ENCODE results near the gene SLC8A3. TPM values are rescaled to one million over a fixed set of nuclear protein-coding genes. Genes with fewer than 3 reads are reported as not detected.

The SLC8A3 gene
- polyA plus RNA-seq, 4 donors, result 0.32 to 0.54 (median 0.40) TPM

DNA sequence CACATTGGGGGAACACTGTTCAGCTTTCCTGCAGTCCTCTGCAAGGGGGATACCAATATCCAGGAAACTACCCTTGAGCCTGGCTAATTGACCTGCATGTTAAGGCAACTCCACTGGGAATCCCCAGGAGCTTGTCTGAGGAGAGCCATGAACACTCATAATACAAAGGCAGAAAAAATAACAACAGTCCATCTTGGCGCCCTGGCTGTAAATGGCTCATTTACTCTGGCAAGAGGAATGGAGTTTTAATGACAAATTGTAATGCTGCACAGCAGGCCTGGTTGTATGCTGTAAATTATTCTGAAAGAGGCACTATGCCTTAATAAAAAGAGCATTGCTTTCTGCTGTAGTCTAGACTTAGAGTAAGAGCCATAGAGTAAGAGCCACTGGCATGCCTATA, 58.3 kb downstream of the SLC8A3 start:
- peak in 1 of 4 donors; percentile 8 for DNase-seq (ENCODE audit: low read depth in 4 of 4, low spot score in 2 of 4)

GRCh38 chr14:70127186-70127585, 61.6 kb downstream of the SLC8A3 start:
- no peak for DNase-seq (ENCODE audit: low read depth in 4 of 4, low spot score in 2 of 4)

DNA sequence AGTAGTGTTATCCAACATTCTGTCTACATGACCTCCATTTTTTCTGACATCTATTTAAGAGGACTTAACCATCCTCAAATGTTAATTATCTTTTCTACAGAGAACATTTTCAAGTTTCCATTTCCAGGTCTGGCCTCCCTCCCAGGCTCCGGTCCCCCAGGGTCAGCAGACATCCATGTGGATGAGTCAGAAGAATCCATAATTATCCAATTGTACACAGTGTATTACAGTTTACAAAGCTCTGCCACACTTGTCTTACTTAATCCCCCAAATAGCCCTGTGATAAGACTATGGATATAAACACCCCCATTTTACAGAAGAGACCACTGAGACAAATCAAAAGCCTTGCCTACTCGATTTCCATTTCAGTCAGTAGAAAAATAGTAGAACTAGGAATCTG, 65.0 kb downstream of the SLC8A3 start:
- DNase-seq (ENCODE audit: low read depth in 4 of 4, low spot score in 2 of 4), result no peak

- DNase-seq (ENCODE audit: low read depth in 4 of 4, low spot score in 2 of 4), result no peak
Observed at GRCh38 chr14:70121521-70121920, 67.2 kb downstream of the SLC8A3 start.

GRCh38 chr14:70118064-70118463, 70.7 kb downstream of the SLC8A3 start:
- no peak for DNase-seq (ENCODE audit: low read depth in 4 of 4, low spot score in 2 of 4)

GRCh38 chr14:70116278-70116677, 72.5 kb downstream of the SLC8A3 start:
- DNase-seq (ENCODE audit: low read depth in 4 of 4, low spot score in 2 of 4), result no peak

GRCh38 chr14:70114621-70115156, 74.1 kb downstream of the SLC8A3 start:
- DNase-seq (ENCODE audit: low read depth in 4 of 4, low spot score in 2 of 4), result no peak

GRCh38 chr14:70113211-70113610, 75.5 kb downstream of the SLC8A3 start:
- no peak for DNase-seq (ENCODE audit: low read depth in 4 of 4, low spot score in 2 of 4)

DNA sequence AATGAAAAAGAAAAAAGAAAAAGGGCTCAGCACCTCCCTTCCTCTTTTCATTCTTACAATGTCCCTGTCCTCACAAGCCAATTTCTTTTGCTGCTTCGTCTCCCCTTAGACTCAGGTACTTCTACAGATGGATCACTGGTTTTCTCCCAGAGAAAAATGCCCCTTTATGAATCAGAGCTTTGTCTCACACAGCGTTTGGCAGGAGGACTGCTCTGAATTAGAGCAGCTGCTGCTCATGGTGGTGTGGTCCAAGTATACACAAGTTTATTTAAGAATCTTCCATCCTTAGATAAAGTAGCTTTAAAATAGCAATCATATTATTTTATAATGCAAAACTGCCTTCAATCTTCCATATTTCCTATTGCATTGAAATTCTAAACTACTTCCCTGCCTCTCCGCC, 80.3 kb downstream of the SLC8A3 start:
- no peak for DNase-seq (ENCODE audit: low read depth in 4 of 4, low spot score in 2 of 4)

DNA sequence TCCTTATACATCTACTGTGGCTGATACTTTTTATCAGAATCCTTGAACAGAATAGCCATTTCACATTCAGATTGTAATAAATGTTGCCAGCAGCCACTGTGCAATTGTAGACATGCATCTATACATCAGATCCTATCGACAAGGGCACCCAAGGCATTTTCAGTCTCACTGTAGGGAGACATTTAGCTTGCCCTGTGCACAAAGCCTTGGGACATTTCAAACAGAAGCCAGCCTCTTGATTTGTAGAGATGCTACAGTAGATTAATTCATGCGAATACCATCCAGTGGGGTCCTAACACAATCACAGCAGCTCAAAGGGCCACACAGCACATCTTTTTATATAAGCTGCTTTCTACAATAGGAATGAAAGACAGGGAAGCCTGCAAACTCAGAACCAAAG, 81.4 kb downstream of the SLC8A3 start:
- no peak for DNase-seq (ENCODE audit: low read depth in 4 of 4, low spot score in 2 of 4)

- no peak for DNase-seq (ENCODE audit: low read depth in 4 of 4, low spot score in 2 of 4)
Observed at GRCh38 chr14:70100071-70100470, 88.7 kb downstream of the SLC8A3 start.

DNA sequence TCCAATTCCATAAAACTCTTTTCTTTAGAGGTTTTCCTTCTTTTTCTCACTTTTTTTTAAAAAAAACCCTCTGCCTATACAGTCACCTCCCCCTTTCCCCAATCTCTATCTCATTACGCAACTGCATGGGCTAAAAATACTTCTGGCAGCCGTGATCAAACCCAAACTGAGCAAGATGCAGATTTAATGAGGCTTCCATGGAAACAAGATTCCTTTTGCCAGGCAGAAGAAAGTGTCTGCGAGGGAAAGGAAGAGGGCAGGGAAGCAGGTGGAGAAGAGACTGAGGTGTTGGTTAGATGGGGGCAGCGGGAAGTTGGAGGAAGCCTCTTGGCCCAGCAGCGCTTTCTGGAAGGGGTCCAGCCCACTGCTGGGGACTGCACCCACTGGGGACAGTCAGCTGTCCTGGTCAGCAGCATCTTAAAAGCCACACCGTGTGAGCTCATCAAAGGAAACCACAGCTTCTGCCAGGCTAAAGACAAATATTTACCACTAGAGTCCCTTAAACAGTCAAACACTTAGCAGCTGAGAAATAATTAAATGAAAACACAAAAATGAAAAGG, 90.4 kb downstream of the SLC8A3 start:
- no peak for DNase-seq (ENCODE audit: low read depth in 4 of 4, low spot score in 2 of 4)

DNA sequence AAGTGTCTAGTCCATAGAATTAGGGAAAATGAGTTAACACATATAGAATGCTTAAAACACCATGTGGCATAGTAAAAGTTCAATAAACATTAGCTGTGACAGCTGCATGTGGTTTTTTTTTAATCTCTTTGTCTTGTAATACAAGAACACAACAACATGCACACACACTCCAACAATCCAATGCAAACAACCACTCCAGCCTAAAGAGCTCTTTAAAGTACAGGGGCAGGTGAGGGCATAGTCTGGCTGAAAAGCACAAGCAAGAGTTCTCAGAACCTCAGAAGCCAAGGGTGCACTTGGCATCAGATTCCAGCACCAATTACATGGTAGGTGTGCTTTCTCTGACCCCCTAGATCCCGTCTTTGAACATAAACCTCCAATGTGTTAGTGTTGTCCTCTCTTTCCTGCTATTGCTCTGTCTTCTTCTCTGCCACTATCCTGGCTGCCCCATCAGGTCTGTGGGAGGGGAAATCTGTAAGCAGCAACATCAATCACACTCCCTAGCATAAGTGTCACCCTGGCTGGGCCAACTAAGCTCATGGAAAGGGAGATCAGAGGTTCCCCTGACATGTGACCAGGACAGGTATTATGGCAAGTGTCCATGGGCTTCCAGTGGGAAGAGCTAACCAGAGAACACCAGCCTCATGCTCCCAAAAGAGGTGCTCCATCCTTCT, 91.0 kb downstream of the SLC8A3 start:
- DNase-seq (ENCODE audit: low read depth in 4 of 4, low spot score in 2 of 4), result no peak

DNA sequence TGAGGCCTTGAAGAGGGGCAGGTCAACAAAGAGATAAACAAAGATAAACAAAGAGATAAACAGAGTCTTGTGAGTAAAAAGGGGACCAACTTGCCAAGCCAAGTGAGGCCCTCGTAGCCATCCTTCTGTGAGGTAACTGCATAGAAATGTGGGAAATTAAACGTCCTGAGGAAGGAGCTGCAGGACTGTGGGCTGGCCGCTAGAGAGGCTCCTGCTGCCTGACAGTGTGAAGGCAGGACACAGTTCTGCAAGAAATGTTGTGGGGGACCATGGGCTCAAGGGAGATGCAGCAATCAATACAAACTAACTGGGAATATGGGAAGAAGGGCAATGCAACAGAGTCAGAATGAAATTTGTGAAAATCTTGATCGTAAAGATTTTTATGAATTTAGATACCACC, 91.9 kb downstream of the SLC8A3 start:
- no peak for DNase-seq (ENCODE audit: low read depth in 4 of 4, low spot score in 2 of 4)

GRCh38 chr14:70094631-70095030, 94.1 kb downstream of the SLC8A3 start:
- no peak for DNase-seq (ENCODE audit: low read depth in 4 of 4, low spot score in 2 of 4)

DNA sequence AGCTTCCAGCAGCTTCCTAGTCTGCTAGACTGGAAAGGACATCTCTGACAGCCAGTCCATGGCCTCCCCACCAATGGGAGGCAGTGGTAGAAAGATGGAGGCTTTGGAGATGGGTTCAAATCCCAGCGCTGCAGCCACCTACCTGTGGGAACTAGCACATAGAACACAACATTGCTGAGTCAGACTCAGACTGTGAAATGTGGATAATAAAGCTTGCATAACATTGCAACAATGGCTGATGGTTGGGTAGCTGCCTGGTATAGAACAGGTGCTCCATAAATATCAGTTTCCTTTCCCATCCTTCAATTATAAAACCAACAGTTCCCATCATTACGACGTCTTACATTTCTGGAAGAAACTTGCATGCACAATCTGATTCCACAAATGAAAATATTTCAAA, 94.6 kb downstream of the SLC8A3 start:
- no peak for DNase-seq (ENCODE audit: low read depth in 4 of 4, low spot score in 2 of 4)

- no peak for DNase-seq (ENCODE audit: low read depth in 4 of 4, low spot score in 2 of 4)
Observed at GRCh38 chr14:70093156-70093555, 95.6 kb downstream of the SLC8A3 start.

DNA sequence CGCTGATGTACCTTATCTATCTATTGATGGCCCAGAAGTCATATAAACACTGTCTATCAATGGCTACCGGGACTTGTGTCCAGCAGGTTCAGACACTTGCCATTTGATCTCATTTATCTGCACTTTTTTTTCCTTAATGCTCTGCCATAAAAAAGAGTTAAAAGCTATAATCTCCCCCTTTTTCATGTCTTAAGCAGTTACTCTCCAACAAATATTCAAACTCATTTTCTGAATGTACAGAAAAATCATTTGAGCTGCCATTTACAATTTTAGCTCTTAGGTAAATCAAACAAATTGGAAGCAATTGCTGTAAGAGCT, 101.4 kb downstream of the SLC8A3 start:
- no peak for DNase-seq (ENCODE audit: low read depth in 4 of 4, low spot score in 2 of 4)

DNA sequence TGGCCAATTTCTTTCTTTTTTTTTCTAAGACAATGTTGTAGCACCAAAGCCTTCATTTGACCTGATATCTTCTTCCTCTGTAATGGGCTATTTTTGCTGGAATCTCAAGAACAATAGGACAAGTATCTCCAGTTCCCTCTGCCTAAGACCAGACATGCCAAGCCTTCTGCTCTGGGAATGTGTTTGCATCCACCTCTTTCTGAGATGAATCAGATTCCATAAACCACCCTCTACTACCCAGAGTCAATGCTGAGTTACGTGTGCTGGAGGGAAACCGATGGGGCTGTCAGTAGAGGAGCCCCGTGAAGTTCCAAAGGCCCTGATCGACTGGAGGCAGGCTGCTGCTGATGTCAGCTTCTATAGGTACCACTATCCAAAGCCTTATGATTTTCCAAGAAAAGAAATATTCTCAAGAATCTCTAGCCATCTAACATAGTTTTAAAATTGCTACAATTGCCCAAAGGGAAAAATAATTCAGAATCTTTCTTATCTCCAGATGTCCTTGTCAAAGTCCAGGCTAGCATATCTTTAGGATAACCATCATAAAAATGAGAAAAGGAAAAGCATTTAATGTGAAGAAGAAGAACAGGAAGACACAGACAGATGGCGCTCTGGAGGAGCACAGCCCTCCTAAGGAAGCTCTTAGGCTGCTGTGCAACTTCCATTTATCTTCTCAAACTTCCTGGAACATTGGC, 101.9 kb downstream of the SLC8A3 start:
- DNase-seq (ENCODE audit: low read depth in 4 of 4, low spot score in 2 of 4), result peak in 1 of 4 donors; percentile 13

DNA sequence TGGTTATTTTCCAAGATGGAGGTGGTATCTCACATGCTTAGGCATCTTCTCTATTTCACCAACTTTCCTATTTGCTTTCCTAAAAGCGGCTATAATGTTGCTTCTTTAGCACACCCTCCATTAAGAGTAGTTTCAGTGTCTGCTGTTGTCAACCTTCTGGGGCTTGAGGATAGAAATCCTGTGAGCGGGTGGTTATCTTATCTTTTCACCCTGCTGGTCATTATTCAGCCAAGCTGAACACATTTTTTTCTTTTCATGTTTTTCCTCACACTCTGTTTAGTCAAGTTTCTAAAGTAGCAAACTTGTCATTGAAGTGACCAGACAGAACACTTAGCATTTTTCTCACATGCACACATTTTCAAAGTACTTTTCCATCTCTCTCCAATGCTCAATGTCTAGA, 104.5 kb downstream of the SLC8A3 start:
- no peak for DNase-seq (ENCODE audit: low read depth in 4 of 4, low spot score in 2 of 4)

DNA sequence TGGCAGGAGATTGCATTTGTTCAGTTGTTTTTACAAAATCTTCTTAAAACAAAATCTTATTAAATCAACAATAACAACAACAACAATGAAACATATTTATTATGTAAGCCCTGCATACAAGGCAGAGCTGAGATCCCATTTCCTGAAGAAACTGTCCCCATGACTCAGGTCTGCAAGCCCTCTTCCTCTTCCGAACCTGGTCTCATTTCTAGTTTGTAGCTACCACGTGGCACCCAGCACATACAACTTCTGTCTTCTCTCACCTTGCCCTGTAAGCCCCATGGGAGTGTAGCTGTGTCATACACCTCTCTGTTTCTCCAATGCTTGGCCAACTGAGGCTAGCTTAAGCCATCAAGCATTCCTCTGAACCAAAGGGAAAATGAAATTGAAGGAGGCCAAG, 106.4 kb downstream of the SLC8A3 start:
- no peak for DNase-seq (ENCODE audit: low read depth in 4 of 4, low spot score in 2 of 4)

- DNase-seq (ENCODE audit: low read depth in 4 of 4, low spot score in 2 of 4), result no peak
Observed at GRCh38 chr14:70080076-70080475, 108.7 kb downstream of the SLC8A3 start.
